B cell (primary cell): ENCODE data around the gene FRMD8.

Experiments used
- CTCF ChIP-seq: fragments of 200-600 bp; IDR thresholded peaks from one replicate; pipeline ENCODE4 v1.8.0; 2022; ENCODE audit warnings: antibody characterized with exemption, mild to moderate bottlenecking
- EZH2 ChIP-seq: IDR thresholded peaks from 2 replicates; pipeline ENCODE4 v1.6.1; 2012; ENCODE audit warnings: borderline replicate concordance, low read depth, mild to moderate bottlenecking, moderate library complexity, low read length; ENCODE audit not compliant: insufficient read depth, poor library complexity, severe bottlenecking

GRCh38 chr11:65439331-65440181 is 53.1 kb downstream of the FRMD8 start:
- TF ChIP-seq CTCF (no peak), EZH2 (no peak)
